HepG2 (cell line): ENCODE data around the gene SEMA4C. TPM values are rescaled to one million over a fixed set of nuclear protein-coding genes. Genes with fewer than 3 reads are reported as not detected.
A peak's percentile ranks its signal among the peaks of the same experiment; 100 is the strongest.

Experiments
- ARID2 ChIP-seq: sonication (generic); formaldehyde crosslinking; IDR thresholded peaks from 2 replicates; pipeline ENCODE4 v1.8.1; 2022; ENCODE audit warnings: mild to moderate bottlenecking, missing genetic modification reagents, borderline replicate concordance
- CREB3 ChIP-seq: sonication (generic); formaldehyde crosslinking; IDR thresholded peaks from 2 replicates; pipeline ENCODE4 v1.5.0; 2020; ENCODE audit warnings: missing genetic modification reagents
- FOXK2 ChIP-seq: fragments of 450-650 bp; IDR thresholded peaks from 2 replicates; pipeline ENCODE4 v1.6.1; 2016
- HDAC6 ChIP-seq: fragments of 200-600 bp; sonication (generic); IDR thresholded peaks from 2 replicates; pipeline ENCODE4 v1.7.0; 2017; ENCODE audit warnings: mild to moderate bottlenecking, antibody characterized with exemption, low read length, low read depth
- KDM6A ChIP-seq: IDR thresholded peaks from 2 replicates; pipeline ENCODE4 v1.6.1; 2016; ENCODE audit warnings: low read depth
- KLF16 ChIP-seq, 2 experiments: sonication (generic) in 1 of 2; formaldehyde crosslinking in 1 of 2; IDR thresholded peaks; 2 replicates each; pipeline versions ENCODE4 v1.6.1 to v1.8.0; 2016 to 2023; ENCODE audit warnings: missing genetic modification reagents in 2 of 2, missing compliant biosample characterization in 1 of 2
- MXD4 ChIP-seq: IDR thresholded peaks from 2 replicates; pipeline ENCODE4 v1.6.1; 2016; ENCODE audit warnings: mild to moderate bottlenecking, missing biosample characterization, missing genetic modification reagents
- NCOA1 ChIP-seq: sonication (generic); formaldehyde crosslinking; IDR thresholded peaks from 2 replicates; pipeline ENCODE4 v1.9.0; 2021; ENCODE audit warnings: missing genetic modification reagents
- PCBP1 ChIP-seq: fragments of 200-400 bp; formaldehyde crosslinking; IDR thresholded peaks from 2 replicates; pipeline ENCODE4 v1.6.1; 2017; ENCODE audit warnings: mild to moderate bottlenecking, low read depth, low read length, borderline replicate concordance
- SALL1 ChIP-seq: sonication (generic); formaldehyde crosslinking; IDR thresholded peaks from 2 replicates; pipeline ENCODE4 v1.8.0; 2022; ENCODE audit warnings: mild to moderate bottlenecking, missing genetic modification reagents
- TBX3 ChIP-seq: fragments of 450-650 bp; IDR thresholded peaks from 2 replicates; pipeline ENCODE4 v1.6.1; 2017; ENCODE audit warnings: antibody characterized with exemption, mild to moderate bottlenecking, inconsistent platforms, borderline replicate concordance
- ZHX2 ChIP-seq, 2 experiments: sonication (generic) in 1 of 2; formaldehyde crosslinking in 1 of 2; IDR thresholded peaks; 2 replicates each; pipeline versions ENCODE4 v1.6.1 to v1.9.0; 2014 to 2022; ENCODE audit warnings: antibody characterized with exemption in 1 of 2, borderline replicate concordance in 1 of 2, inconsistent platforms in 1 of 2, low read depth in 1 of 2, missing genetic modification reagents in 1 of 2
- ZNF12 ChIP-seq: sonication (generic); formaldehyde crosslinking; IDR thresholded peaks from 2 replicates; pipeline ENCODE4 v1.5.0; 2020; ENCODE audit warnings: missing genetic modification reagents
- ZNF343 ChIP-seq: sonication (generic); formaldehyde crosslinking; IDR thresholded peaks from 2 replicates; pipeline ENCODE4 v1.4.0; 2020; ENCODE audit warnings: mild to moderate bottlenecking, missing genetic modification reagents
- polyA plus RNA-seq, 8 experiments: library from polyadenylated mRNA; depleted of rRNA in 3 of 8; stranded (reverse) in 7 of 8; unstranded in 1 of 8; fragments of >200 nt; fragmentation: Illumina TruSeq in 4 of 8; extraction: Trizol in 4 of 8; gene quantifications; 2 replicates each; pipeline versions ENCODE4 v1.2.1 to v1.2.3, GENCODE V29; 2011 to 2016; ENCODE audit warnings: low read depth in 4 of 8, missing spikeins in 1 of 8, mixed read lengths in 1 of 8; ENCODE audit not compliant: insufficient read depth in 1 of 8
- total RNA-seq, 5 experiments: library from RNA; depleted of rRNA; stranded (reverse); fragments of >200 nt; fragmentation: Illumina TruSeq; extraction: Trizol; gene quantifications; 2 replicates each; pipeline ENCODE4 v1.2.3, GENCODE V29; 2016; ENCODE audit warnings: low read depth in 1 of 5
- TF ChIP-seq, protein P1 (sequence below): sonication (generic); formaldehyde crosslinking; IDR thresholded peaks from 2 replicates; pipeline ENCODE4 v1.5.0; 2020; ENCODE audit warnings: mild to moderate bottlenecking, missing genetic modification reagents, borderline replicate concordance

SEMA4C gene
- total and polyA plus RNA-seq, 2 of the 13 experiments (the other 11 are each of a cell fraction or from before 2014, with no cell fraction given): 25.9 to 46.6 TPM

DNA sequence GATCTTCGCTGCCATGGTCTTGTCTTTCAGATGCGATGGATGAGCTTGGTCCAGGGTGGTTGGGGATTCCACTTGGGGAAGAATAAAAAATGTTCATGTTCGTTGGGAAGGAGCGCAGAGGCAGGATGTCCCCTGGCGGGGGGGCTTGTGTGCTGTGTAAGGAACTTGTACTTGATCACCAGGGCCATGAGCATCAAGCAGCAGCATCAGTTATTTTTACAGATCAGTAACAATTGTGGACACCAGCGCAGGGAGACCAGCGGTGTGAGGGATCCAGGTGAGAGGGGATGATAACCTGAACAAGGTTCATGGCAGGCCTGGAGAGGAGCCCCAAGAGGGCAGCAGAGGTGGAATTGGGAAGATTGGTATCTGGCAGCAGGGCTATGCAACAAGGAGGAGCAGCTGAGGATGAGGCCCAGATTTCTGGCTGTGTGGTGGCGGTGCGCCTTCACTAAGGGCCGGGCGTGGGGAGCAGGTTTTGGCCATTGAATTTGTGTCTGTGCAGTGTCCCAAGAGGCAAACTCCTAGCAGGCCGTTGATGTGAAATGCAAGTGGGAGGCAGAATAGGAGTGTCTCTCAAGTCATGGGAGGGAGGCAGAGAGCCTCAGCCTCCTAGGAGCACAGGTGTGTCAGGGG, 49.9 kb downstream of the SEMA4C start (continued):
- TF ChIP-seq PCBP1 (no peak), KLF16 (CRISPR knock-in tag; IDR thresholded peaks at IDR 0.05) (0 out of 4 replicates have a peak, but pooled peaks of 1 of the 2 experiments have one; percentile 35), CREB3 (CRISPR knock-in tag) (no peak), SALL1 (CRISPR knock-in tag) (no peak; the same call in 1 of the 2 replicates), TBX3 (no peak), ZNF12 (CRISPR knock-in tag) (no peak), ZNF343 (CRISPR knock-in tag) (0 out of 2 replicates have a peak, but pooled peaks have one; percentile 0), FOXK2 (no peak), KDM6A (CRISPR knock-in tag) (no peak), NCOA1 (CRISPR knock-in tag) (no peak), HDAC6 (no peak), MXD4 (no peak), ARID2 (CRISPR knock-in tag) (peak; percentile 59; the same call in 1 of the 2 replicates), ZHX2 (IDR thresholded peaks at IDR 0.05; ENCODE audit: low read depth) (no peak), ZHX2 (CRISPR knock-in tag; IDR thresholded peaks at IDR 0.05; ENCODE audit: borderline replicate concordance) (no peak)
- TF ChIP-seq, protein P1, sequence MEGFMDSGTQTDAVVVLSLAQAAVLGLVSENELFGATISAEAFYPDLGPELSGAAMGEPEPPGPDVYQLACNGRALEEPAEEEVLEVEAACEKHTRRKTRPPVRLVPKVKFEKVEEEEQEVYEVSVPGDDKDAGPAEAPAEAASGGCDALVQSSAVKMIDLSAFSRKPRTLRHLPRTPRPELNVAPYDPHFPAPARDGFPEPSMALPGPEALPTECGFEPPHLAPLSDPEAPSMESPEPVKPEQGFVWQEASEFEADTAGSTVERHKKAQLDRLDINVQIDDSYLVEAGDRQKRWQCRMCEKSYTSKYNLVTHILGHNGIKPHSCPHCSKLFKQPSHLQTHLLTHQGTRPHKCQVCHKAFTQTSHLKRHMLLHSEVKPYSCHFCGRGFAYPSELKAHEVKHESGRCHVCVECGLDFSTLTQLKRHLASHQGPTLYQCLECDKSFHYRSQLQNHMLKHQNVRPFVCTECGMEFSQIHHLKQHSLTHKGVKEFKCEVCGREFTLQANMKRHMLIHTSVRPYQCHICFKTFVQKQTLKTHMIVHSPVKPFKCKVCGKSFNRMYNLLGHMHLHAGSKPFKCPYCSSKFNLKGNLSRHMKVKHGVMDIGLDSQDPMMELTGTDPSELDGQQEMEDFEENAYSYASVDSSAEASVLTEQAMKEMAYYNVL (CRISPR knock-in tag): no peak
